Neural cell (in vitro differentiated cells): ENCODE measurements around the gene ZNF536. TPM values are rescaled to one million over a fixed set of nuclear protein-coding genes. Genes with fewer than 3 reads are reported as not detected.

Source experiments
- H2AFZ ChIP-seq: fragments of 200-600, 300-800 bp; sonication (generic), shearing (Covaris generic); 2 replicates; pipeline ENCODE4 v1.6.0; 2014; ENCODE audit warnings: low read depth, mild to moderate bottlenecking, antibody characterized with exemption, low read length, moderate library complexity
- H3F3A ChIP-seq: fragments of 200-600 bp; shearing (Covaris generic); 2 replicates; pipeline ENCODE4 v1.6.1; 2016; ENCODE audit warnings: mild to moderate bottlenecking, moderate library complexity, mixed read lengths, antibody characterized with exemption, low read length; ENCODE audit not compliant: insufficient read depth, poor library complexity, severe bottlenecking
- H3K27ac ChIP-seq: fragments of 200-600, 300-800 bp; sonication (generic), shearing (Covaris generic); 2 replicates; pipeline ENCODE4 v1.5.1; 2014; ENCODE audit warnings: mild to moderate bottlenecking, low read length, moderate library complexity
- H3K27me3 ChIP-seq: fragments of 300-800, 200-600 bp; sonication (generic), shearing (Covaris generic); 2 replicates; pipeline ENCODE4 v1.6.0; 2014; ENCODE audit warnings: mild to moderate bottlenecking, low read depth, low read length, moderate library complexity; ENCODE audit not compliant: insufficient read depth
- H3K36me3 ChIP-seq: fragments of 300-800, 200-600 bp; sonication (generic), shearing (Covaris generic); 2 replicates; pipeline ENCODE4 v1.5.1; 2014; ENCODE audit warnings: mild to moderate bottlenecking, antibody characterized with exemption, low read length, moderate library complexity; ENCODE audit not compliant: insufficient read depth
- H3K4me2 ChIP-seq: fragments of 300-800, 200-600 bp; sonication (generic), shearing (Covaris generic); 2 replicates; pipeline ENCODE4 v1.6.0; 2014; ENCODE audit warnings: mild to moderate bottlenecking, low read length
- H3K4me3 ChIP-seq: fragments of 300-800, 200-600 bp; sonication (generic), shearing (Covaris generic); 2 replicates; pipeline ENCODE4 v1.5.1; 2014; ENCODE audit warnings: mild to moderate bottlenecking, low read length, moderate library complexity
- H3K79me2 ChIP-seq: fragments of 200-600 bp; shearing (Covaris generic); replicated peaks from 2 replicates; pipeline ENCODE4 v1.6.0; 2014; ENCODE audit warnings: mild to moderate bottlenecking, low read length, moderate library complexity; ENCODE audit not compliant: insufficient read depth
- H3K9ac ChIP-seq: fragments of 300-800, 200-600 bp; sonication (generic), shearing (Covaris generic); 2 replicates; pipeline ENCODE4 v1.6.1; 2016; ENCODE audit warnings: mild to moderate bottlenecking, low read length, mixed read lengths
- H3K9me2 ChIP-seq: fragments of 200-600 bp; shearing (Covaris generic); 2 replicates; pipeline ENCODE4 v1.6.1; 2016; ENCODE audit warnings: mild to moderate bottlenecking, low read length, mixed read lengths; ENCODE audit not compliant: insufficient read depth
- H3K9me3 ChIP-seq: fragments of 200-600, 300-800 bp; sonication (generic), shearing (Covaris generic); 2 replicates; pipeline ENCODE4 v1.6.1; 2016; ENCODE audit warnings: mild to moderate bottlenecking, mixed run types, low read length, moderate library complexity, mixed read lengths
- H4K20me1 ChIP-seq: fragments of 200-600 bp; shearing (Covaris generic); 2 replicates; pipeline ENCODE4 v1.6.1; 2016; ENCODE audit warnings: mild to moderate bottlenecking, mixed run types; ENCODE audit not compliant: insufficient read depth
- EP300 ChIP-seq: fragments of 450-650 bp; conservative IDR thresholded peaks from 2 replicates; pipeline ENCODE4 v1.6.1; 2014; ENCODE audit warnings: antibody characterized with exemption, mild to moderate bottlenecking, moderate library complexity; ENCODE audit not compliant: poor library complexity, severe bottlenecking
- EZH2 ChIP-seq: fragments of 200-600, 300-800 bp; shearing (Covaris generic), sonication (generic); IDR thresholded peaks from 2 replicates; pipeline ENCODE4 v1.6.1; 2014; ENCODE audit warnings: antibody characterized with exemption, low read length, borderline replicate concordance, mild to moderate bottlenecking; ENCODE audit not compliant: insufficient read depth, poor library complexity, severe bottlenecking
- MXI1 ChIP-seq: fragments of 450-650 bp; conservative IDR thresholded peaks from 2 replicates; pipeline ENCODE4 v1.6.1; 2014; ENCODE audit warnings: antibody characterized with exemption, mild to moderate bottlenecking; ENCODE audit not compliant: poor library complexity, severe bottlenecking
- POLR2AphosphoS5 ChIP-seq: IDR thresholded peaks from 2 replicates; pipeline ENCODE4 v1.6.1; 2012
- RAD21 ChIP-seq: fragments of 450-650 bp; conservative IDR thresholded peaks from 2 replicates; pipeline ENCODE4 v1.6.1; 2014; ENCODE audit warnings: antibody characterized with exemption, mild to moderate bottlenecking, moderate library complexity
- SMC3 ChIP-seq: fragments of 450-650 bp; conservative IDR thresholded peaks from 2 replicates; pipeline ENCODE4 v1.6.1; 2014; ENCODE audit warnings: antibody characterized with exemption, mild to moderate bottlenecking, moderate library complexity; ENCODE audit not compliant: poor library complexity
- TAF1 ChIP-seq: IDR thresholded peaks from 2 replicates; pipeline ENCODE4 v1.6.1; 2012; ENCODE audit warnings: low read depth
- polyA plus RNA-seq: library from polyadenylated mRNA; depleted of rRNA; stranded (reverse); fragments of >200 nt; gene quantifications from 2 replicates; pipeline ENCODE4 v1.2.3, GENCODE V29; 2014
- TF ChIP-seq, protein P1 (sequence below): IDR thresholded peaks from 2 replicates; pipeline ENCODE4 v1.6.1; 2012; ENCODE audit warnings: borderline replicate concordance
- TF ChIP-seq, protein P2 (sequence below): fragments of 450-650 bp; IDR thresholded peaks from 2 replicates; pipeline ENCODE4 v1.5.1; 2014; ENCODE audit warnings: antibody characterized with exemption, mild to moderate bottlenecking, moderate library complexity; ENCODE audit not compliant: poor library complexity, severe bottlenecking

Gene ZNF536
- polyA plus RNA-seq, 1 donor from 2014 or later, result 13.9 TPM

DNA sequence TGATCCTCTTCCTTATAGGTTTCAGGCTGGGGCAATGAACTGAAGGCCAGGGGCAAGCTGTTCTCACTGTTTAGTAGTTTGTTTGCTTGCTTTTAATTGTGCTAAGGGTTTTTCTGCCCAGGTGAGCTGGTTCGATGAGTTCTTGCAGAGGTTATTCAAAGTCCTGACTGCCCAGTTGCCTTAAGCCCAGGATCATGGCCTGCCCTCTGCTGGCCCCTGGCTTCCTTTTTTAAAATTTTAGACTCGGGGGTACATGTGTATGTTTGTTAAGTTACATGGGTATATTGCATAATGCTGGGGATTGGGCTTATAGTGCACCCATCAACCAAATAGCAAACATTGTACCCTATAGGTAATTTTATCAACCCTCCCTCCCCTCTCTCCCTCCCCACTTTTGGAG is 65.7 kb downstream of the ZNF536 start:
- H3K36me3 ChIP-seq, result no peaks in the 10 kb centered on the region
- no peak overlapping the region for H3K9ac ChIP-seq
- no peaks in the 10 kb centered on the region for H3F3A ChIP-seq
- H4K20me1 ChIP-seq, result no peaks in the 10 kb centered on the region
- H3K79me2 ChIP-seq, result no peaks in the 10 kb centered on the region
- no peaks in the 10 kb centered on the region for H3K27me3 ChIP-seq
- no peaks in the 10 kb centered on the region for H3K9me2 ChIP-seq
- no peak for TF ChIP-seq POLR2AphosphoS5
- TF ChIP-seq TAF1, result no peak
- TF ChIP-seq SMC3, result no peak
- no peak for TF ChIP-seq MXI1
- TF ChIP-seq, protein P1, sequence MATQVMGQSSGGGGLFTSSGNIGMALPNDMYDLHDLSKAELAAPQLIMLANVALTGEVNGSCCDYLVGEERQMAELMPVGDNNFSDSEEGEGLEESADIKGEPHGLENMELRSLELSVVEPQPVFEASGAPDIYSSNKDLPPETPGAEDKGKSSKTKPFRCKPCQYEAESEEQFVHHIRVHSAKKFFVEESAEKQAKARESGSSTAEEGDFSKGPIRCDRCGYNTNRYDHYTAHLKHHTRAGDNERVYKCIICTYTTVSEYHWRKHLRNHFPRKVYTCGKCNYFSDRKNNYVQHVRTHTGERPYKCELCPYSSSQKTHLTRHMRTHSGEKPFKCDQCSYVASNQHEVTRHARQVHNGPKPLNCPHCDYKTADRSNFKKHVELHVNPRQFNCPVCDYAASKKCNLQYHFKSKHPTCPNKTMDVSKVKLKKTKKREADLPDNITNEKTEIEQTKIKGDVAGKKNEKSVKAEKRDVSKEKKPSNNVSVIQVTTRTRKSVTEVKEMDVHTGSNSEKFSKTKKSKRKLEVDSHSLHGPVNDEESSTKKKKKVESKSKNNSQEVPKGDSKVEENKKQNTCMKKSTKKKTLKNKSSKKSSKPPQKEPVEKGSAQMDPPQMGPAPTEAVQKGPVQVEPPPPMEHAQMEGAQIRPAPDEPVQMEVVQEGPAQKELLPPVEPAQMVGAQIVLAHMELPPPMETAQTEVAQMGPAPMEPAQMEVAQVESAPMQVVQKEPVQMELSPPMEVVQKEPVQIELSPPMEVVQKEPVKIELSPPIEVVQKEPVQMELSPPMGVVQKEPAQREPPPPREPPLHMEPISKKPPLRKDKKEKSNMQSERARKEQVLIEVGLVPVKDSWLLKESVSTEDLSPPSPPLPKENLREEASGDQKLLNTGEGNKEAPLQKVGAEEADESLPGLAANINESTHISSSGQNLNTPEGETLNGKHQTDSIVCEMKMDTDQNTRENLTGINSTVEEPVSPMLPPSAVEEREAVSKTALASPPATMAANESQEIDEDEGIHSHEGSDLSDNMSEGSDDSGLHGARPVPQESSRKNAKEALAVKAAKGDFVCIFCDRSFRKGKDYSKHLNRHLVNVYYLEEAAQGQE, result no peak
- no peak for TF ChIP-seq RAD21
- TF ChIP-seq EZH2, result no peak
- TF ChIP-seq EP300, result no peak
- TF ChIP-seq, protein P2, sequence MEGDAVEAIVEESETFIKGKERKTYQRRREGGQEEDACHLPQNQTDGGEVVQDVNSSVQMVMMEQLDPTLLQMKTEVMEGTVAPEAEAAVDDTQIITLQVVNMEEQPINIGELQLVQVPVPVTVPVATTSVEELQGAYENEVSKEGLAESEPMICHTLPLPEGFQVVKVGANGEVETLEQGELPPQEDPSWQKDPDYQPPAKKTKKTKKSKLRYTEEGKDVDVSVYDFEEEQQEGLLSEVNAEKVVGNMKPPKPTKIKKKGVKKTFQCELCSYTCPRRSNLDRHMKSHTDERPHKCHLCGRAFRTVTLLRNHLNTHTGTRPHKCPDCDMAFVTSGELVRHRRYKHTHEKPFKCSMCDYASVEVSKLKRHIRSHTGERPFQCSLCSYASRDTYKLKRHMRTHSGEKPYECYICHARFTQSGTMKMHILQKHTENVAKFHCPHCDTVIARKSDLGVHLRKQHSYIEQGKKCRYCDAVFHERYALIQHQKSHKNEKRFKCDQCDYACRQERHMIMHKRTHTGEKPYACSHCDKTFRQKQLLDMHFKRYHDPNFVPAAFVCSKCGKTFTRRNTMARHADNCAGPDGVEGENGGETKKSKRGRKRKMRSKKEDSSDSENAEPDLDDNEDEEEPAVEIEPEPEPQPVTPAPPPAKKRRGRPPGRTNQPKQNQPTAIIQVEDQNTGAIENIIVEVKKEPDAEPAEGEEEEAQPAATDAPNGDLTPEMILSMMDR, result no peak
- H3K4me2 ChIP-seq, result no peak overlapping the region
- no peak overlapping the region for H3K4me3 ChIP-seq
- no peak overlapping the region for H3K27ac ChIP-seq
- H3K9me3 ChIP-seq, result no peaks in the 10 kb centered on the region
- no peak overlapping the region for H2AFZ ChIP-seq

DNA sequence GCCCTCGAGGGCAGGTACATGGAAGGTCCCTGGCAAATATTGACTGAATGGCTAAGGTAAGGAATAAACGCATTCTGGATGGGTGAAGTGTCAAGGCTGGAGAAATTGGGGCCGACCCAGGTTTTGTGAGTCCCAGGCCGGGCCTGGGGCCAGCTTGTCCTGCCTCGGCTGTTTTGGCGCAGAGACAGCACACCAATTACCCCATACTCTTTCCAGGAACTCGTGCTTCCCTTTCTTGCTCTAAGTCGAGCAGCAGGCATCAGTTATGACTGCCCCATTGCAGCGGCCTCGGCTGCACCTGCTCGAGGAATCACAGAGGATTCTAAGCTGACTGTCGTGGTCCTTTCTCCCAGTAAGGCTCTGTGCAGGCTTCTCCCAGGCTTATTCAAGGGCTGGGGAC is 67.1 kb downstream of the ZNF536 start:
- TF ChIP-seq EP300 (no peak), POLR2AphosphoS5 (no peak), SMC3 (no peak), TAF1 (no peak), EZH2 (no peak), RAD21 (no peak), MXI1 (no peak)
- TF ChIP-seq, protein P2, result no peak
- TF ChIP-seq, protein P1, result no peak
- no peak overlapping the region for H3K9ac ChIP-seq
- no peaks in the 10 kb centered on the region for H3K36me3 ChIP-seq
- H3K9me2 ChIP-seq, result no peaks in the 10 kb centered on the region
- H4K20me1 ChIP-seq, result no peaks in the 10 kb centered on the region
- no peak overlapping the region for H2AFZ ChIP-seq
- H3K4me3 ChIP-seq, result no peak overlapping the region
- no peaks in the 10 kb centered on the region for H3K27me3 ChIP-seq
- H3K79me2 ChIP-seq, result no peaks in the 10 kb centered on the region
- H3F3A ChIP-seq, result no peaks in the 10 kb centered on the region
- no peaks in the 10 kb centered on the region for H3K9me3 ChIP-seq
- no peak overlapping the region for H3K27ac ChIP-seq
- no peak overlapping the region for H3K4me2 ChIP-seq
